ENCODE measurements around the gene GTPBP10. TPM values are rescaled to one million over a fixed set of nuclear protein-coding genes. Genes with fewer than 3 reads are reported as not detected.
A peak's percentile ranks its signal among the peaks of the same experiment; 100 is the strongest.

GTPBP10 gene
- total and polyA plus RNA-seq, 2 of the 13 experiments (the other 11 are each of a cell fraction or from before 2014, with no cell fraction given), result 13.3 to 38.7 TPM

GRCh38 chr7:90298145-90299038 lies 48.1 kb upstream of the GTPBP10 start:
- H3K27me3 ChIP-seq (ENCODE audit: control insufficient read depth in 1 of 2, insufficient read depth in 2 of 2, low read length in 2 of 2), result no peaks in the 10 kb centered on the region
- POLR2A ChIA-PET, result no interaction called here
- H3K9ac ChIP-seq (ENCODE audit: insufficient read depth, low read depth, low read length), result no peak overlapping the region
- DNase-seq (ENCODE audit: low spot score) (peak; percentile 54), FAIRE-seq (peak; percentile 86), ATAC-seq (peak; percentile 99)
- H3K36me3 ChIP-seq (replicated peaks in 1 of 2; ENCODE audit: control insufficient read depth in 1 of 2, insufficient read depth in 2 of 2, low read length in 2 of 2), result no peaks in the 10 kb centered on the region
- intact Hi-C loops (cut with micrococcal nuclease; ENCODE audit: unreplicated experiment), result loop anchor here (1.0 to 5.0 kb wide), 5 partner anchors 28 to 144 kb away; partner anchors contain the start of genes CFAP69 and STEAP1
- H4K20me1 ChIP-seq (ENCODE audit: insufficient read depth, low read length), result no peaks in the 10 kb centered on the region
- WGBS (ENCODE audit: low lambda C conversion rate), result 36% methylated on average over 5 of the region's 5 CpGs
- no peaks in the 10 kb centered on the region for H3K4me1 ChIP-seq (ENCODE audit: insufficient read depth, low read length)
- no peaks in the 10 kb centered on the region for H3K79me2 ChIP-seq (ENCODE audit: insufficient read depth, low read length)
- no peak overlapping the region for H3K4me3 ChIP-seq (replicated peaks in 1 of 3; ENCODE audit: insufficient read depth in 1 of 3, low read depth in 2 of 3, low read length in 3 of 3)
- in situ Hi-C loops (cut with HindIII; ENCODE audit: extremely low pct_ligation_motif_present, low pct_unique_long_range_greater_than_20kb), result no loop called here
- H3K27ac ChIP-seq (ENCODE audit: extremely low read length, insufficient read depth, low read length), result no peak overlapping the region
- CTCF ChIA-PET (ENCODE audit: low intra/inter-chr PET ratio, low total read pairs), result interaction anchor here (0.9 to 1.6 kb wide), 3 partner anchors 130 to 146 kb away, joined by 4 to 10 read pairs (median 5); partner anchors contain the start of gene STEAP1
- H3K9me3 ChIP-seq (ENCODE audit: low read length), result no peaks in the 10 kb centered on the region
- BruUV-seq (replicated peaks), result no TSS peak
- no peak overlapping the region for H2AFZ ChIP-seq (ENCODE audit: low read length)
- H3K4me2 ChIP-seq (ENCODE audit: low read depth, low read length), result no peak overlapping the region
- no peak for TF ChIP-seq SIX4 (CRISPR knock-in tag; IDR thresholded peaks at IDR 0.05)
- no peak for TF ChIP-seq NFKBIZ (CRISPR knock-in tag; IDR thresholded peaks at IDR 0.05)
- no peak for TF ChIP-seq SOX13 (IDR thresholded peaks at IDR 0.05)
- 0 out of 4 replicates have a peak, but pooled peaks of 1 of the 2 experiments have one; percentile 11 for TF ChIP-seq SOX13 (CRISPR knock-in tag; conservative IDR thresholded peaks at IDR 0.05 in 1 of 2, IDR thresholded peaks at IDR 0.05 in 1 of 2)
- no peak for TF ChIP-seq ARID2 (CRISPR knock-in tag; IDR thresholded peaks at IDR 0.05; ENCODE audit: borderline replicate concordance)
- TF ChIP-seq SOX5 (CRISPR knock-in tag; IDR thresholded peaks at IDR 0.05; ENCODE audit: borderline replicate concordance), result 0 out of 2 replicates have a peak, but pooled peaks have one; percentile 24
- TF ChIP-seq ZNF879 (CRISPR knock-in tag; IDR thresholded peaks at IDR 0.05), result no peak
- no peak for TF ChIP-seq ZNF10 (CRISPR knock-in tag; IDR thresholded peaks at IDR 0.05; ENCODE audit: borderline replicate concordance, low read depth)
- TF ChIP-seq, protein P1, sequence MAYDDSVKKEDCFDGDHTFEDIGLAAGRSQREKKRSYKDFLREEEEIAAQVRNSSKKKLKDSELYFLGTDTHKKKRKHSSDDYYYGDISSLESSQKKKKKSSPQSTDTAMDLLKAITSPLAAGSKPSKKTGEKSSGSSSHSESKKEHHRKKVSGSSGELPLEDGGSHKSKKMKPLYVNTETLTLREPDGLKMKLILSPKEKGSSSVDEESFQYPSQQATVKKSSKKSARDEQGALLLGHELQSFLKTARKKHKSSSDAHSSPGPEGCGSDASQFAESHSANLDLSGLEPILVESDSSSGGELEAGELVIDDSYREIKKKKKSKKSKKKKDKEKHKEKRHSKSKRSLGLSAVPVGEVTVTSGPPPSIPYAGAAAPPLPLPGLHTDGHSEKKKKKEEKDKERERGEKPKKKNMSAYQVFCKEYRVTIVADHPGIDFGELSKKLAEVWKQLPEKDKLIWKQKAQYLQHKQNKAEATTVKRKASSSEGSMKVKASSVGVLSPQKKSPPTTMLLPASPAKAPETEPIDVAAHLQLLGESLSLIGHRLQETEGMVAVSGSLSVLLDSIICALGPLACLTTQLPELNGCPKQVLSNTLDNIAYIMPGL (CRISPR knock-in tag; IDR thresholded peaks at IDR 0.05; ENCODE audit: borderline replicate concordance in 1 of 2, low read depth in 1 of 2), result peak in 1 of 2 experiments; percentile 49; a peak in 1 of 4 replicates
- TF ChIP-seq GATAD2A (CRISPR knock-in tag; IDR thresholded peaks at IDR 0.05), result 0 out of 2 replicates have a peak, but pooled peaks have one; percentile 28
- TF ChIP-seq FOSL2 (CRISPR knock-in tag; IDR thresholded peaks at IDR 0.05), result peak; percentile 43; the same call in 1 of the 2 replicates
- 0 out of 2 replicates have a peak, but pooled peaks have one; percentile 13 for TF ChIP-seq FOXA3 (CRISPR knock-in tag; IDR thresholded peaks at IDR 0.05)
- TF ChIP-seq, protein P2, sequence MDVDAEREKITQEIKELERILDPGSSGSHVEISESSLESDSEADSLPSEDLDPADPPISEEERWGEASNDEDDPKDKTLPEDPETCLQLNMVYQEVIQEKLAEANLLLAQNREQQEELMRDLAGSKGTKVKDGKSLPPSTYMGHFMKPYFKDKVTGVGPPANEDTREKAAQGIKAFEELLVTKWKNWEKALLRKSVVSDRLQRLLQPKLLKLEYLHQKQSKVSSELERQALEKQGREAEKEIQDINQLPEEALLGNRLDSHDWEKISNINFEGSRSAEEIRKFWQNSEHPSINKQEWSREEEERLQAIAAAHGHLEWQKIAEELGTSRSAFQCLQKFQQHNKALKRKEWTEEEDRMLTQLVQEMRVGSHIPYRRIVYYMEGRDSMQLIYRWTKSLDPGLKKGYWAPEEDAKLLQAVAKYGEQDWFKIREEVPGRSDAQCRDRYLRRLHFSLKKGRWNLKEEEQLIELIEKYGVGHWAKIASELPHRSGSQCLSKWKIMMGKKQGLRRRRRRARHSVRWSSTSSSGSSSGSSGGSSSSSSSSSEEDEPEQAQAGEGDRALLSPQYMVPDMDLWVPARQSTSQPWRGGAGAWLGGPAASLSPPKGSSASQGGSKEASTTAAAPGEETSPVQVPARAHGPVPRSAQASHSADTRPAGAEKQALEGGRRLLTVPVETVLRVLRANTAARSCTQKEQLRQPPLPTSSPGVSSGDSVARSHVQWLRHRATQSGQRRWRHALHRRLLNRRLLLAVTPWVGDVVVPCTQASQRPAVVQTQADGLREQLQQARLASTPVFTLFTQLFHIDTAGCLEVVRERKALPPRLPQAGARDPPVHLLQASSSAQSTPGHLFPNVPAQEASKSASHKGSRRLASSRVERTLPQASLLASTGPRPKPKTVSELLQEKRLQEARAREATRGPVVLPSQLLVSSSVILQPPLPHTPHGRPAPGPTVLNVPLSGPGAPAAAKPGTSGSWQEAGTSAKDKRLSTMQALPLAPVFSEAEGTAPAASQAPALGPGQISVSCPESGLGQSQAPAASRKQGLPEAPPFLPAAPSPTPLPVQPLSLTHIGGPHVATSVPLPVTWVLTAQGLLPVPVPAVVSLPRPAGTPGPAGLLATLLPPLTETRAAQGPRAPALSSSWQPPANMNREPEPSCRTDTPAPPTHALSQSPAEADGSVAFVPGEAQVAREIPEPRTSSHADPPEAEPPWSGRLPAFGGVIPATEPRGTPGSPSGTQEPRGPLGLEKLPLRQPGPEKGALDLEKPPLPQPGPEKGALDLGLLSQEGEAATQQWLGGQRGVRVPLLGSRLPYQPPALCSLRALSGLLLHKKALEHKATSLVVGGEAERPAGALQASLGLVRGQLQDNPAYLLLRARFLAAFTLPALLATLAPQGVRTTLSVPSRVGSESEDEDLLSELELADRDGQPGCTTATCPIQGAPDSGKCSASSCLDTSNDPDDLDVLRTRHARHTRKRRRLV (CRISPR knock-in tag; IDR thresholded peaks at IDR 0.05), result no peak
